Islet precursor cell (in vitro differentiated cells): ENCODE measurements around the gene PHKA1.
"Not testable (repeated sequence)": the region's sequence is repeated elsewhere in the genome, so short reads cannot be mapped to it uniquely, and the experiment has no call there.

Experiments used
- DNase-seq: peaks from one replicate; pipeline ENCODE4 v3.0.0-alpha.2; 2018

Gene PHKA1

DNA sequence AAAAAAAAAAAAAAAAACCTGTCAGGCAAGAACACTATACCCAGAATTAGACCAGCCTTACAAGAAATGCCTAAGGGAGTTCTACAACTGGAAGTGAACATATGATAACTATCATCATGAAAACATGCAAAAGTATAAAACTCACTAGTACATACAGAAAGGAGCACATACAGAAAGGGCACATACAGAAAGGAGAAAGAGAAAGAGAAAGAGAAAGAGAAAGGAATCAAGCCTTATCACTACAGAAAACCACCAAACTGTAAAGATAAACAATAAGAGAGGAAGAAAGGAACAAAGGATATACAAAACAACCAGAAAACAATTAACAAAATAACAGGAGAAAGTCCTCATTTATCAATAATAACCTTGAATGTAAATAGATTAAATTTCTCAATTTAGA is 50.4 kb downstream of the PHKA1 start:
- DNase-seq, result no peak

DNA sequence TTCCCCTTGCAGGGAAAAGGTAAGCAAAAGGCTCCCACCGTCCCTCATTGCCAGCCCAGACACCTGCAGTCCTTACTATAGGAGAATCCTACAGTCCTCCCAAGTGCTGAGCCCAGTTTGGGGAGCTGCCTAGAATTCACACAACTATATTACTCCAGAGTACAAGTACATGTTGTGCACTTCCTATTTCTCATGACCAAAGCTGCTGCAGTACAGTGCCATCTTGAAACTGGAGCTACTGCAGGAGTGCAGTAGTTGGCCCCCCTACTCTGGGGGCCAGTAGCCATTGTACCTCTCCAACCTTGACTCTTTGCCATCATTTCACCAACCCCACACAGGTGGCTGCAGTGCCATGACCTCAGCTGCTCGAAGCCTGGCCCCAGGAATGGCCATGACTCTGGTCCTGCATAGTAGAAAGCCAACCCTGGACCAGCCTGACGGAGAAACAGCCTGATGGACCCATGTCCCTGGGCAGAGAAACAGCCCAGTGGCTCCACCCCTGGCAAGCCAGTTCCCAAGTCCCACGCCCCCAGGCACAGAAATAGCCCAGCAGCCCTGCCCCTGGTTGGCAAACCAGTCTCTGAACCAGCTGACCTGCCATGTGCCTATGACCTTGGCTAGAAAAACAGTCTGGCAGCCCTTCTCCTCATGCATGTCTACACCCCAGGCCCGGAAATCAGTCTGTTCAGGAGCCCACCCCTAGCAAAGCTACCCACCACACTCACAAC is 51.9 kb downstream of the PHKA1 start:
- DNase-seq, result no peak

DNA sequence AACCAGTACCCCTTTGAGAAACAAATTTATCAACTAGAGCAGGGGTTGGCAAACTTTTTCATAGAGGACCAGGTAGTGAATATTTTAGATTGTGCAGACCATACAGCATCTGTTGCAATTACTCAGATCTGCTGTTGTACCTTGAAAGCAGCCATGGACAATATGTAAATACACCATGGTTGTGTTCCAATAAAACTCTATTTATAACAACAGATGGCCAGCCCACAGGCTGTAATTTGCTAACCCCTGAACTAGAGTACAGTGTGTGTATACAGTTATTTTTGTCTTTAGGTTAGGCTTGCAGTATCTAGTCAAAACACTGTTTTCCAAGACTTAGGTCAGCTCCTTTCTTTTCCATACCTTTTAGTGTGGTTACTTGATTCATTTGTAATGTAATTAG is 54.4 kb downstream of the PHKA1 start:
- no peak for DNase-seq

DNA sequence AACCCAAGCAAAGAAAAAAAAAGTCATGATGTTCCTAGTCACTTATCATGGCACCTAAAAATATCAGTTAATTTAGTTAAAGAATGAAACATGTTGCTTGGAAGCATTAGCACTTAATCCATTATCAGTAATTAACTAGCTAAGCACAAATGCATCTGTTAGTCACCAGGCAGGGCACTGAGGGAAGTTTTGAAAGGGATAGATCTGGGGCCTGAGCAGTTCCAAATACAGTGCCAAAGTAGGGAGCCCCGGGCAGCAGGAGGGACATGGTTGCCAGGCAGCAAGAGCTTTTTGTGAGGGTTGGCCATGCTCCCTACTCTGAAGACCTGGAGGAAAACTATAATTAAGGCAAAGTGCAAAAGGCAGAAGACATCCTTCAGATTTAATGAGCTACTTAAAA is 62.0 kb downstream of the PHKA1 start:
- DNase-seq, result no peak

DNA sequence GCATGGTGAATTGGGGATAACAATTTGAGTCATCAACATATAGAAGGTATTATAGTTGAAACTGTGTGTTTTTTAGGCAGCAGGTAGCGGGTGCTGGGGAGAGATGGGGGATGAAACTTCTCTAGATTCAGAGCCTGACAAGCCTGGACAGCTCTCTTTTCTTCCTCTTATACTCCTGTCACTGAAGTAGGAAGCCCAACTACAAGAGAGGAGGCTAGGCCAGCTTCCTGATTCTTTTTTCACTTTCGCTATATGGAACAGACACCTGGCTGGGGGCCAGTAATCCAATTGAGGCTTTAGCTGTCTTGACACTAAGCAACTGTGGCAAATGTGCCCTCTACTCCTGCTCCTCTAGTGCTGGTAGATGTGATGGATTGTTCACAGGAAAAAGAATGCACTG is 69.2 kb downstream of the PHKA1 start:
- DNase-seq, result no peak

DNA sequence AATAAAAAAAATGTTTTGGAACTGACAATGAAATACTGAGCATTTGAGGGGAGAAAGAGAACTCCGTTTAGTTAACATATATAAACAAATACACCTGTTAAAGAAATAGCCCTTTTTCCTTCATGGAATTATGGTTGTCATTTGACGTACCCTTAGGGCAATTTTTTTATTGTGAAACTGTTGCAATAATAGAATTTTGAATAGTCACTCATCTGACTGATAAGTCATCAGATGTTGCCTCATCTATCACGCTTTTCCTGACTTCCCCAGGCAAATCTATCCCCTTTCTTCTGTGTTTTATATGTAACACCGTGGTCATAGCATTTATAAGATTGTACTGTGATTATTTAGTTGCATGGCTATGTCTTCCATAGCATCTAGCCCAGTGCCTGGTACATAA is 72.5 kb downstream of the PHKA1 start:
- no peak for DNase-seq

DNA sequence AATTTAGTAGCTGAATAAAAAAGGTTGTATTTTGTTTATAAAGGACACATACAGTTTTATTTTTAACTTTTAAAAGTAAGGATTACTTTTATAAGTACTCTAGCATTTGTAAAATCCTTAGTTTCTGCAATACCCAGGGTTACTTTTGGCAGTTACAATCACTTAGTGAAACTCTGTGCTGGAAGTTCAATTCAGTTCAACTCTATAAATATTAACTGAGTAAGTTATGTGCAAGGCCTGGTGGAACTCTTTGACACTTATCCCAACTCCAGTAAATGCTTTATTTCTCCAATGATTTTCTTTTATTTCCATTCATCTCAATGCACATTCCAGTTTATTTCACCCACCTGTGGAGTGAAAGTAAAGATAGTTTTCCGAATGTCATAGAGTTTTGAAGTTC is 78.2 kb downstream of the PHKA1 start:
- DNase-seq, result no peak

DNA sequence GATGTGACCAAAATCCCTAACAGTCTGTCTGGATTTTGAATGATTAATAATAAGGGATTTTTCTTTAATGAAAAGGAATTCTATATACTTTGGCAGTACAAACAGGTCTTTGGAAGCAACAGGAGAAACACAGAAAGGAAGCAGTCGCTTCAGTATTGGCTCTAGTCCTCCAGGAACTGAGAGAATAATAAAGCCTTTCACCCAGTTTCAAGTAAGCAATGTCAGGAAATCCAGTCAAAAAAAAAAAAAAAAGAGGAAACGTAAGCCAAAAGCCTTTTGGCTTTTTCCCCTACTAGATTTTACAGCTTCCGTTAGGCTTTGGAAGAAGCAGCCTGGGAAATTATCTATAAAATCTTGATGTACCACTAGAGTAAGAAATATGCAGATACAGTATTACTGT is 79.8 kb downstream of the PHKA1 start:
- DNase-seq, result no peak

DNA sequence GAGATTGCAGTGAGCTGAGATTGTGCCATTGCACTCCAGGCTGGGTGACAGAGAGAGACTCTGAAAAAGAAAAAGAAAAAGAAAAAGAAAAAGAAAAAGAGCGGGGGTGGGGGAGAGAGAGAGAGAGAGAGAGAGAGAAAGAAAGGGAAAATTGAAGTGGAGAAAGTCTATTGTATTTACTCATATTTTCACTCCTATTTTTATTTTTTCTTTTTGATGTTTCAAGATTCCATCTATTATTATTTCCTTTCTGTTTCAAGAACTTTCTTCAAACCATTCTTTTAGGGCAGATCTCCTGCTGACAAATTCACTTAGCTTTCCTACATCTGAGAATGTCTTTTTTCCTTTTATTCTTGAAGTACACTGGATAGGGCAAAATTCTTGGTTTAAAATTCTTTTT is 83.9 kb downstream of the PHKA1 start:
- DNase-seq, result no peak

DNA sequence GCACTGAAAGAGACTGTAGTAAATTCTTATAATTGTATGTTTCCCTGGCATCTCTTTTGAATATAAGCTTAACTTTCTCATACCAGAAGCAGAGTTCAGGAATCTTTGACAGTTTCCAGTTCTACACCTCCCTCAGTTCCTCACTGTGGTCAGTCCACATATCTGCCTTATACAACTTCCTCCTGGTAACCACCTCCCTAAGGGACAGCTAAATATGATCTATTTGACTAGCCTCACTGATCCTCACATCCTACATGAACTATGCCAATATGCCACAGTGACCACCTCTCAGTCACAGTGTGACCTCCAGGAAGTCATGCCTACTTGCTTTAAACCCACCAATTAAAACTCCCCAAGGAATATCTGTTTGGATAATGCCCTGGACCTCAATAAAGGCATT is 89.9 kb downstream of the PHKA1 start:
- DNase-seq, result no peak

DNA sequence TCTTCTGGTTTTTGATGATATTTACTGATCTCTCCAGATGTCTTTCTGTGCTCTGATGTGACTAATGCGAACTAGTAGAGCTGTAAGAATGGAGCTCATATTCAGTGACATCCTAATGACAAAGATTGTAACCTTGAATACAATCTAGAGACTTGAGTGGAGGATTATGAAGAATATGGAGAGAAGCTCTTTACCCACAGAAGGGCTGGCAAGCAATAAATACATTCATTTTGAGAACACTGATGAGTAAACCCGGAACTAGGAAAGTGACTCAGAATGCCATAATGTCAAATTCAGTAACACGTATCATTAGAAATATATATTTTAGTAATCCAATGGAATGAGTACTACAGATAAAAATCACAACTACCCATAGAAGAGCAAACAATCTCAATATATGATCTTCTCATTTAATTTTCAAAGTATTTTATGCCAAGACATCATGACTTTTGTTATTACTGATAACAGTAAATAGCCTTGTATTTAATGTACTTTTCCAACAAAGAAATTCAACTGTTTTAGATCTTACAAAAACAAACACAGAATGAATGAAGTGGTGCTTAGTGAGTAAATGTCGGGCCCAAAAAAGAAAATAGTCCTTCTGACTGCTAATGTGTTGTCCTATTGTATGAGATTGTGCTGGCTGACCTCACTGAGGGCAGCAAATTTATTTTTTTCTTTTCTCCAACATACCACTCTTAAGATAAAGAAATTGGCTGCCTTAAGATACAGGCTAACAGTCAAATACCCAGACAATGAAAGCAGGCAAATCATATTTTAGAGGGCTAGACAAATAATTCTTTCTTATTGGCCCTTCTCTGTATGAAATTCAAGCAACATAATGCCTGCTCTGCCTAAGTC is 92.3 kb downstream of the PHKA1 start:
- no peak for DNase-seq

DNA sequence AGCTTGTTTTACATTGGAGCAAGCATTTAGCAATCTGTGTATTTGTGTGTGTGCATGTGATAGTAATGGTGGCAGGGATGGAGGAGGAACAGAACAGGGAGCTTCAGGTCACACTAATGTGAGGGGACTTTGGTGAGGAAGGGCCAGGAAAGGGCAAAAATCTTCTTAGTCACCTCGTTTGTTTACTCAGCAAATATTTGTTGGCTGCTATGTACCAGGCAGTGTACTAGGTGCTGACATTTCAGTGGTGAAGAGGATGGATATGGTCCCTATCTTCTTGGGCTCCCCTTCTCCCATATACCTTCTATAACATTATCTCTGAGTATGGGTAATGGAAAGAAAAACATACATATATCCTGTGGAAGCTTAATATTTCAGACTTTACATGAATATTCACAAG is 92.9 kb downstream of the PHKA1 start:
- DNase-seq, result no peak

DNA sequence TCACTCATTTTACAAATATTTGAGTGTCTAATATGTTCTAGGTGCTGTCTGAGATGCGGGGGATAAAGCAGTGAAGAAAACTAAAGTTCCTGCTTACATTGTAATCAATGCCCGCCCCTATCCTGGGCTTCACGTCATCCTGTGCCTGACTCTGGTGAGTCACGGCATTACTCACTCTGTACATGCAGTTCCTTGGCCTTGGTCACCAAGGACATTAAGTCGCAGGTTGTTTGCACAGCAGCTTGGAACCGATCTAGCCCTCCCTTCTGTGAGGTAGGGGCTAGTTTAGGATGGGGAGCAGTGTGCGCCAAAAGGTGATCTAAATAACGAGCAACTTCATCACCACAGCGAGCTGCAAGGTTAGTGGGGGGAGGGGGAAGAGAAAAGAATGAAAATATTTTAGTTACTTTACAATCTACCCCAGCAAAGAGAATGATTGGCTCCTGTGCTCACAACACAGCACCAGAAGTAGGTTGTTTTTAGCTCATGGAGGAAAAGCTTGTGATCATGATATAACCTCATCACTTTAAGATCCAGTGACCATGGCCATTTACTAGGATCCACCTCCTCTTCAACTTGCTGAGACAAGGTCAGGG is 93.5 kb downstream of the PHKA1 start:
- peak; percentile 58 for DNase-seq

DNA sequence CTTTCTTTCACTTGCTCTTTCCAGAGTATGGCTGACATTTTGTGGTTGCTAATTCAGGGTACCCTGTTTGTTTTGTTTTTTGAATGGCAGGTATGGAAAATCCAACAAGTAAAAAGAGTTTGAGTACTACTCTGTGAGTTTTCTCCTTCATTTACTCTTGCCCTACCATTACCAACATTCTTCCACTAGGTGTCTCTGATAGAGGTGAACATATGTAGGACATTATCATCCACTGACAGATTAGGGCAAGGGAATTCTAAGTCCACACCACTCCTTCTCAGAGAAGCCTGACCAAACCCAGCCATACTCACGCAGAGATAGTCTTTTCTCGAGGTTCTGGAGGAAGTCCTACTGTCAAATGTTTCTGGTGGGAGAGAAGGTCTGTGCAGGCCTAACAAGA is 104.8 kb downstream of the PHKA1 start:
- no peak for DNase-seq

DNA sequence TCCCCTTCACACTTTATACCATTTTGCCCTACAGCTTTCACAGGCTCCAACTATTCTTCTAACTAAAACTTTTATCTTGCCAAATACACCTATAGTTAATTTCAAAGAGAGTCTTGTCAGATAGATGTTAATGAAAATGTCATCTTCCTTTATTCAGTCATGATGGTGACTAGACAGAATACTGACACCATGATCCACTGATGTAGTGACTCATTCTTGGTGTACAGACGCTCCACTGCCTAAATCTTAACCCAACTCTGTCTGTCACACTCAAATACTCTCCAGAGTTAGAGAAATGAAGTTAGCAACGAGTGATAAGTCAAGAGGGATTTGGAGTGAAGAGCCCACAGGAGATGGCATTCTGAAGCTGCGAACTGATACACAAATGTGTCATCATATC is 109.4 kb downstream of the PHKA1 start:
- no peak for DNase-seq

DNA sequence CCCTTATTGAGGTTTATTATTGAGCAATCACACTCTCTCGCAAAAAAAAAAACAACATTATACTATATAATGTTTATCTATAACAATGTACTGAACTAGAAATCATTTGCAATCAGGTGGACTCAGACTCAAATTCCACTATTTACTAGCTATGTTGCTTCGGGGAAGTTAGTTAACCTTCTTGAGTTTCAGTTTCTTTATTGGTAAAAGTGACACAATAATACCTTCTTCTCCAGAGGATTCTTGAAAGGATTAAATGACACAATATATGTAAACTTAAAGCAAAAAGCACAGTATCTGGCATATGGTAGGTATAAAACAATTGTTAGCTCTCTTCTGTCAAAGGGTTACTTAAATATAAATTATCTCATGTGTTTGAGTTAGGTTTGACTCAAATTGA is 110.0 kb downstream of the PHKA1 start:
- DNase-seq, result no peak

DNA sequence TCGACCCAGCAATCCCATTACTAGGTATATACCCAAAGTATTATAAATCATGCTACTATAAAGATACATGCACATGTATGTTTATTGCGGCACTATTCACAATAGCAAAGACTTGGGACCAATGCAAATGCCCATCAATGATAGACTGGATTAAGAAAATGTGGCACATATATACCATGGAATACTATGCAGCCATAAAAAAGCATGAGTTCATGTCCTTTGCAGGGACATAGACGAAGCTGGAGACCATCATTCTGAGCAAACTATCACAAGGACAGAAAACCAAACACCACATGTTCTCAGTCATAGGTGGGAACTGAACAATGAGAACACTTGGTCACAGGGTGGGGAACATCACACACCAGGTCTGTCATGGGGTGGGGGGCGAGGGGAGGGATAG is 123.1 kb downstream of the PHKA1 start:
- DNase-seq, result not testable (repeated sequence)

DNA sequence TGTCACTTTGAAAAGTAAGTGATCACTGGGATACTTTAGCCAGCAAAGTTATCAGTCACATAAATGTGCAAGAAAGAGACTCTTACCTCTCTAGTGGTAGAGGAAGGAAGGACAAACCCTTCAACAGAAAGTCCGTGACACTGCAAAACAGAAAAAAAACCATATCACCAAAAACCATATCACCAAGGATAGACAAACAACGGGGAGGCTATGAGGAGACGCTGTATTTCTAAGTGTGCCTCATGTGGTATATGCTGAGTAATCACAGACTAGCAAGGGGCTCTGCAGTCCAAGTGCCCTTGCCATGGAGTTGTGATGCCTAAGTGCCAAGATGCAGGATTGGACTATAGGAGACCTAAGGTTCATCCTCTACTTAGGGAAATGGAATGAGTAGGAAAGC is 129.9 kb downstream of the PHKA1 start:
- DNase-seq, result no peak

DNA sequence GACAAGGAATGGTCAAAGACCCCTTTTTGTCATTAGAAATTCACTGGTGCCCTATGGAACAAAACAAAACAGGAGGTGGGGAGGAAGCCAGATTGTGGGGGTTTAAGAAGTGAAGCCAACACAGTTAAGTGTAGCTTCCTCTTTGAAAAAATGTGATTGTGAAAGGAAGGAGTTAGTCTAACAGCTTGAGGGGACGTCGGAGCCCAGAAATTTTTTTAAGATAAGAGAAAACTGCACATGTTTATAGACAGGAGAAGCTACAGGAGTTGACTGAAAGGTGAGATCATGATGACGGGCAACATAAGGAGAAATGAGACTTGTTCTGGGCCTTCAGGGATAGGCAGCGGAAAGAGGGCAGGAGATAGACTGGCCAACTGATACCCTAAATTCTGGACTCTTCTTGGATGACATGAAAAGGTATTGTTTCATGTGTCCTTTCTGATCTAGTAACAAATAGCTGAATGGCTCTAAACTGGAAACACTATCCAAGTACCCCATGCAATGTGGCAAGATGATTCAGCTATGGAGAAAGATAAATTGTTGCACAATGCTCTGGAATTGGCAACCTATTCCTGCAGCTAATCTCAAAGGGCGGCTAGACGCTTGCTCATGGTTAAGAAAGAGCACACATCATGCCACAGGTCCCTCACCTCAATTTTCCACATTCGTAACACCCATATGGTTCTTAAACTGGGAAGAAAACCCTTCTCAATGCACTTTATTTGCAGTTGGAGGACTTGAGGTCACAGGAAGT is 137.8 kb downstream of the PHKA1 start:
- DNase-seq, result no peak

DNA sequence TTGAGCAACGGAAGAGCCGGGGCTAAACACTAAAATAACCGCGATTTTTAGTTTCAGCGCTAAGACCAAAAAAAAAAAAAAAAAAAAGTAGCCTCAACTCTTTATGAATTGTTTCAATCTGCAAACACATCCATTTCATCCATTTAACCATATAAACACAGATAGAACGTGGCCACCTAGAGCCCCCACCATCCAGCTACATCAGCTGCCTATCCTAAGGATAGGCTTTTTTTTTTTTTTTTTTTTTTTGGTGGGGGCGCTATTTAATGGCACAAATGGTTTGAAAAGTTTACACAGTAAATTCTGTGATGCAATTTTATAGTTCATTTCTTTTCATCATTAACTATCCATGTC is 141.0 kb downstream of the PHKA1 start:
- no peak for DNase-seq

DNA sequence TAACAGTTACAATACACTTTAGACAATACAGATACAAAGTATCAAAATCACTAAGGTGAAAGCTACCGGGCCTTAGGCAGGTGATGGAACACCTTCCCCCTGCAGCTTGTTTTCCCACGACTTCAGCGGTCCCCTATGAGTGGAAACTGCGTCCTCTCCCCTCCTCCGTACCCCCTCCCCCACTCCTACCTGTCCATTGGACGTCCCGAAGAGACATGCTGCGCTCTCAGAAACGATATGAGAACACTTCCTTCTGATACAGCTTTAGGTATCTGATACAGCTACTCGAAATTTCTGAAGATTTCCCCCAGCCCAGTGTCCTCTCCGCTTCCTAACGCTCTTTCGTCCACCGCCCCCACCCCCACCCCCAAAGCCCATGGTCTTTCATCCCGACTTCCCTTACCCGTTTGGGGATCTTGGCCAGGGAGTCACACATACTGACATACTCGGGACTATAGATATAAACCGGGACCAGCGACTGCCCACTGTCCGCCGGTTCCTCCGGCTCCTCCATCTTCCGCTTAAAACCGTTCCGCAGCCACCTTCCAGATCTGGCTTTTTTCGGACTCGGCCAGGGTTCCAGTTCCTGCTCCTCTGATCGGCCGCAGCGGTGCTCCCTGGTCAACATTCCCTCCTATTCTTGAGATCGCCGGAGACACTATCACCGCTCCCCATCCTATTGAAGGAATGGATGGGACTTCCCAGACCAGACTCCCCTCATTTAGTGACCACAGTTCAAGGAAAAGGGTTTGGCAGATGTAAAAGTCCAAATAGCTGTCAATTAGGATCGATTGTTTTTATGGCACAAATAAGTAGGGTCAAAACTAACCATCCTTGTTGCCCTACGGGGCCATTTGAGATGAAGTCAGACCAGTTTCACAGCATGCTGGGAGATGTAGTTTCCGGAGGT is 141.6 kb downstream of the PHKA1 start, which contains the start of gene HDAC8:
TSS of gene HDAC8 (minus strand) at position 596 of the 910 bp plus-strand sequence. CDS start at position 514, 82 bp downstream.
- DNase-seq, result peak; percentile 81

DNA sequence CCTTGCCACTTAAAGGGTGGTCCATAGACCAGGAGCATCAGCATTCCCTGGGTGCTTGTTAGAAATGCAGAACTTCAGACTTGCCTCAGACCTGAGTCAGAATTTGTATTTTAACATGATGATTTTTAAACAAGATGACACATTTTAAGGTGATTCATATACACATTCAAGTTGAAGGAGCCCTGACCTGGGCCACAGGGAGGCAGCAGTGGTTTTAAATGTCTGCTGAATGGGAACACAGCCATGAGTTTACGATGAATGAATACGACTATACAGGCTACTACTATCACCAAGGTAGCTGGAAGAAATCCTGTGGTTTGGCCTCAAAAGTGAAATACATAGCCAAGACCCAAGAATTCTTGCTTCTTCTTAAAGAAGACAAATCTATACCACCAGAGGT is 144.3 kb downstream of the PHKA1 start:
- DNase-seq, result no peak
